ENCODE measurements around the gene RYR2.

RYR2 gene

DNA sequence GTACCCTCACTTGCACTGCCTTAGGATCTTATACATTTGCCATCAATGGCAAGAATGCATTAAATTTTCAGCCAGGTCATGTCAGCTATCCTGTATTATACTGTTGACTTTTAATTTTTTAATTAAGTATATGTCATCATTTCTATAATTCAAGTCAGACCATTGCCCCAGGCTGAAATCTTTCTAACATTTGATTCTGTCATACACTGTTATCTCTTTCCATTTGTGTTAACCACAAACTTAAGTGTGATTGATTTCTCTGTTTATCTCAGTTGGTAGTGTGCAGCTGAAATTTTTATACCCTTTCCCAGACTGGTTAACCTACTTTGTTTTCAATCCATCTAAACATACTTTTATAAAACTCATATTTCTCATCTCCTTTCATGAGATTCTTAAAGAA, 695.5 kb downstream of the RYR2 start:
- TF ChIP-seq, protein P1, sequence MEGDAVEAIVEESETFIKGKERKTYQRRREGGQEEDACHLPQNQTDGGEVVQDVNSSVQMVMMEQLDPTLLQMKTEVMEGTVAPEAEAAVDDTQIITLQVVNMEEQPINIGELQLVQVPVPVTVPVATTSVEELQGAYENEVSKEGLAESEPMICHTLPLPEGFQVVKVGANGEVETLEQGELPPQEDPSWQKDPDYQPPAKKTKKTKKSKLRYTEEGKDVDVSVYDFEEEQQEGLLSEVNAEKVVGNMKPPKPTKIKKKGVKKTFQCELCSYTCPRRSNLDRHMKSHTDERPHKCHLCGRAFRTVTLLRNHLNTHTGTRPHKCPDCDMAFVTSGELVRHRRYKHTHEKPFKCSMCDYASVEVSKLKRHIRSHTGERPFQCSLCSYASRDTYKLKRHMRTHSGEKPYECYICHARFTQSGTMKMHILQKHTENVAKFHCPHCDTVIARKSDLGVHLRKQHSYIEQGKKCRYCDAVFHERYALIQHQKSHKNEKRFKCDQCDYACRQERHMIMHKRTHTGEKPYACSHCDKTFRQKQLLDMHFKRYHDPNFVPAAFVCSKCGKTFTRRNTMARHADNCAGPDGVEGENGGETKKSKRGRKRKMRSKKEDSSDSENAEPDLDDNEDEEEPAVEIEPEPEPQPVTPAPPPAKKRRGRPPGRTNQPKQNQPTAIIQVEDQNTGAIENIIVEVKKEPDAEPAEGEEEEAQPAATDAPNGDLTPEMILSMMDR (IDR thresholded peaks at IDR 0.05; ENCODE audit: control extremely low read depth, extremely low read depth, low read depth, missing control alignments), result no peak

DNA sequence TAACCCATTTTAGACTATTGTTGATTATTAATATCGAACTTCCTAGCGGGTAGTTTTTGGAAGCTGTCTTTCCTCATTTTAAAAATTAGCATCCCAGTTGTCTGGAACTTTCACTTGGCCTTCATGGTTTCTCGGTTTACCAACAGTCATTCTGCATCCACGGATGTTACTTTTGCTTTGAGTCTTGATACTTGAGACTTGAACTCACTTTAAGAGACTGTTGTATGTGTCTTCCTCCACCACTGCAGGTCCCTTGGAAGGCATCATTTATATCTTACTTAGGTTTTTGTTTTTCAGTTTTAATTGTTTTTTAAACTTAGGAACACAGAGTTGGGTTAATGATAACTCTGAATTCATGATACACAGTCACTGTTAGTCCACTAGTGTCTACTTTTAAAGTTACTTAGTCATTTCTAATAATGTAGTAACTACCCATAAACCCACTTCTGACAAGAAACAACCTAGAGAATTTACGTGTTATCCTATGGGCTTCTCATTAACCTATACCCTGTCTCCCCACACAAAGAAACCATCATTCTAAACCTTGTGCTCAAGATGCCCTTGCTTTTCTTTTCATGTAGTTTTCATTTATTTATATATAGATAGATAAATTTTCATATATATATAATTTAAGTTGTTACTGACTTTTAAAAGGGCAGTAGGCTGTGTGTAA, 696.1 kb downstream of the RYR2 start:
- ChIA-PET CTCF (interaction anchor here (1.7 kb wide), 1 partner anchor 14 kb away, joined by 3 read pairs; no protein-coding TSS in a partner anchor), POLR2A (no interaction called here)
- no peak for DNase-seq (ENCODE audit: extremely low spot score)
- TF ChIP-seq, protein P1 (IDR thresholded peaks at IDR 0.05; ENCODE audit: control extremely low read depth, extremely low read depth, low read depth, missing control alignments), result no peak

More for the DNA sequence above, 695.5 kb downstream of the RYR2 start:
- DNase-seq (ENCODE audit: extremely low spot score), result no peak
- CTCF ChIA-PET, result interaction anchor here (1.4 to 1.5 kb wide), 2 partner anchors 10 to 37 kb away, joined by 3 read pairs; no protein-coding TSS in a partner anchor
- POLR2A ChIA-PET, result no interaction called here

DNA sequence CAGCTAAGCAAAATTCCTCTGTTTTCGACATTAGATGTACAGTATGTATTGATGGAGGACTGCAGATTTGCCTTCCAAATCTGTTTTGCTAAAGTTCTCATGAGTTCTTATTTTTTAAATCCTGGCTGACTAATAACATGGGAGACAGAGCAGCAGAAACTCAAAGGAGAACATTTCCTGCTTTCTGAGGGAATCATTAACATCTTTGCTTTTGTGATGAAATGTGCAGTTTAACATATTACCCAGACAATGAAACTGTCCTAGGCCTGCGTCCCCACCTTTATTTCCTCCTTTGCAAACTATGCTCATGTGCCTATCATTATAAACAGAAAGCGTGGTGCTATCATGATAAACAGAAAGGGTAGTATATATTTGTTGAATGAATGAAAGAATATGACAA, 698.9 kb downstream of the RYR2 start:
- TF ChIP-seq, protein P1 (IDR thresholded peaks at IDR 0.05; ENCODE audit: control extremely low read depth, extremely low read depth, low read depth, missing control alignments), result no peak
- no peak for DNase-seq (ENCODE audit: extremely low spot score)
- ChIA-PET POLR2A (no interaction called here), CTCF (no interaction called here)

DNA sequence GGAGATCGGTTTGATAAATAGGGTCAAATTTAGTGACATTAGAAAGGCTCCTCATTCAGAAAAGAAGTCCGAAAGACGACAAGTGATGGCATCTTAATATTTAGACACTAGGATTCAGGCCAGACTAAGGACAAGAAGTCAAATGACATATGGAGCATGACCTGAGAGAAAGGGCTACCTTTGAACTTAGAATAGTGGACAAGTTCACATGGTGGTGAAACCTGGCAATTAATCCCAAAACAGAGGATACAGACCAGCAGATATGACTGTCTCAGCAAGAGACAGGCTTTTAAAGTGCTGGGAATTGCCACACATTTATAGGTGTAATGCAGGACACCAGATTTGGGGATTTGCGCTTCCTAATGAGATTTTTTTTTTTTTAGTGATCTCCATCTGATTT, 703.6 kb downstream of the RYR2 start:
- TF ChIP-seq, protein P1 (IDR thresholded peaks at IDR 0.05; ENCODE audit: control extremely low read depth, extremely low read depth, low read depth, missing control alignments), result no peak
- no peak for DNase-seq (ENCODE audit: extremely low spot score)
- ChIA-PET CTCF (no interaction called here), POLR2A (no interaction called here)

DNA sequence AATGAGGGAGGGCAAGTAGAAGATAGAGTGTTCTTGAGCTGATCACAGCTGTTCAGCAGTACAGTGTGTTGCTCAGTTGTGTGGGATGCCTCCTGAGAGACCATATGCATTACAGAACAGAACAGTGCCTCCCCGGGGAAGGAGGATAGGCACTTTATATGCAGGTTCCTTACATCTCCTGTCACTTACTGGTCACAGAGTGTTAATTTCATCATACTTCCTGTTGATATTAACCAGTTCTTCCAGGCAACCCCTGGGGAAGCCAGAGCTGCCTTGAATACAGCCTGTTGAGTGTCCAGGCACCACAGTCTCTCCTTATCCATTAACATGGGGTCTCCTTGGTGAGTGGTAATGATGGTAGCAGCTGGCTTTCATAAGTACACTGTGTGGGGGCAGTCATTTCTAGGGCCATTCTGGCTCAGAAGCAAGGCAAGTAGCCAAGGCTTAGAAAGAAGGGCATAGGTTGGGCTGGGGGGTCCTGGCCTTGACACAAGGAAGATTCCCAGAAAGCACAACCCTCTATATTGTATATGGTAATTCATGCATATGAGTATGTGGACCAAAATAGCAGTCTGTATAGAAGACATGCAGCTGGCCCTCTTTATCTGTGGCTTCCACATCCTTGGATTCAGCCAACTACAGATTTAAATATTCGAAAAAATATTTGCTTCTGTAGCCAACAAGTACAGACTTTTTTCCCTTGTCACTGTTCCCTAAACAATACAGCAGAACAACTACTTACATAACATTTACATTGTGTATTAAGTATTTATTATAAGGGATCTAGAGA, 706.4 kb downstream of the RYR2 start:
- CTCF ChIA-PET, result no interaction called here
- no peak for DNase-seq (ENCODE audit: extremely low spot score)
- POLR2A ChIA-PET, result no interaction called here
- TF ChIP-seq, protein P1 (IDR thresholded peaks at IDR 0.05; ENCODE audit: control extremely low read depth, extremely low read depth, low read depth, missing control alignments), result no peak

DNA sequence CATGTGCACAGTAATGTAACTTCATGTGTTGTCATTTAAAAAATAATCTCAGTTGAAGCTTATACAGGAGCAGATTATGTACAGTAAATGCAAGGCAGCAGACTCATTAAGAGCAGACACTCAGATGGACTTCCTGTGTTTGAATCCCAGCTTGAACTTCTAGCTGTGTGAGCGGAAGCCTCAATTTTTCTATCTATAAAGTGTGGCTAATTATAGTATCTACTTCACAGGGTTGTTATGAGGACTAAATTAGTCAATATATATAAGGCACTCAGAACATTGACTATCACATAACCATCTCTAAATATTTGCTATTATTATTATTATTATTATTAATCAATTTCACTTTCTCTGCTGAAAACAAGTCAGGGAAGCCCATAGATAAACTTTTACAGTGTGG, 707.1 kb downstream of the RYR2 start:
- no peak for DNase-seq (ENCODE audit: extremely low spot score)
- ChIA-PET POLR2A (no interaction called here), CTCF (no interaction called here)
- TF ChIP-seq, protein P1 (IDR thresholded peaks at IDR 0.05; ENCODE audit: control extremely low read depth, extremely low read depth, low read depth, missing control alignments), result no peak

Measured in GM10248 (cell line).